Measurements from ENCODE around the gene PDE4B.
"Not testable (repeated sequence)": the region's sequence is repeated elsewhere in the genome, so short reads cannot be mapped to it uniquely, and the experiment has no call there.

PDE4B gene

DNA sequence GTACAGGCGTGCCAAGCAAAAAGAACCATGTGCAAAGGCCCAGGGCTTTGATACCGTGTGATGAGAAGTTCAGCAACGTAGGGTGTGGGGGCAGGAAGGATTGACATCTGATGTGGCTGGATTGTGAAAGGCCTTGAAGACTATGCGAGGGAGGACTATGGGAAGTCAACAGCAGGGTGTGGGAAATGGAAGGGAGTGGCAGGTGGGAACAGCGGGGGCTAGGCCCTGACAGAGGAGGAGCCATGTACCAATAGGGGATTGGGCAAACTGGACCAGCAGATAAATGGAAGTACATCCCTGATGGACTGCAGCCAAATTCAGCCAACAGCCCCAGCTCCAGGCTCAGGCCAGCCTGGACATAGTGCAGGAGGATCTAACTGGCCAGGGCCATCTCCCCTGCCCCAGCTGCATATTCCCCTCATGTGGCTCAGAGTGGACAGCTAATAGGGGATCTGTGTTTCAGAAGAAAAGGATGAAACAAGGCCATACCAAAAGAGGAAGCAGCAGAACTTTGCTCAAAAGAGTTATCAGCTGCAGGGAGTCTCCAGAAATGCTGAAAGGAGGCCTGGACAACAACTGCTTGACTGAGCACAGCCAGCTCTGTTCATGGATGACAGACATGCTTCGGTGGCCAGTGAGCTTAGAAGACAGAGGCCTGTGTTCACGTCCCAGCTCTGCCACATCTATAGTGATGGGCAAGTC lies 601.0 kb downstream of the PDE4B start:
- no peak for DNase-seq (ENCODE audit: low spot score)

DNA sequence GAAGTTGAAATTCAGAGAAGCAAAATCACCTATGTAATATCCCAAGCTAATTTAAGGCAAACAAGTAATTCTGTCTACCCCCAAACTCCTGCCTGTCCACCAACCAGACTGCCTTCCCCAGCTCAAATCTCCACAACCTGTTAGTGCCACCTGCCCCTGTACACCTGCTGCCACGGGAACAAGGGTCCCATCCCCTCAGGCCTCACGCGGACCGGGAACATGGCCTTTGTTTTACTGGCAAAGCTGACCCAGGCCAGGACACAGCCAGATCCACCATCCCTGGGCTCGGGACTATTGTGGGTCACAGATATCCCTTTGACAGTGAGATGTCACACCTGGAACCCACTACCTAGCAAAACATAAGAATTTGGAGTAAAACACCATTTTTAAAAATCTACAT lies 601.9 kb downstream of the PDE4B start:
- DNase-seq (ENCODE audit: low spot score), result no peak

DNA sequence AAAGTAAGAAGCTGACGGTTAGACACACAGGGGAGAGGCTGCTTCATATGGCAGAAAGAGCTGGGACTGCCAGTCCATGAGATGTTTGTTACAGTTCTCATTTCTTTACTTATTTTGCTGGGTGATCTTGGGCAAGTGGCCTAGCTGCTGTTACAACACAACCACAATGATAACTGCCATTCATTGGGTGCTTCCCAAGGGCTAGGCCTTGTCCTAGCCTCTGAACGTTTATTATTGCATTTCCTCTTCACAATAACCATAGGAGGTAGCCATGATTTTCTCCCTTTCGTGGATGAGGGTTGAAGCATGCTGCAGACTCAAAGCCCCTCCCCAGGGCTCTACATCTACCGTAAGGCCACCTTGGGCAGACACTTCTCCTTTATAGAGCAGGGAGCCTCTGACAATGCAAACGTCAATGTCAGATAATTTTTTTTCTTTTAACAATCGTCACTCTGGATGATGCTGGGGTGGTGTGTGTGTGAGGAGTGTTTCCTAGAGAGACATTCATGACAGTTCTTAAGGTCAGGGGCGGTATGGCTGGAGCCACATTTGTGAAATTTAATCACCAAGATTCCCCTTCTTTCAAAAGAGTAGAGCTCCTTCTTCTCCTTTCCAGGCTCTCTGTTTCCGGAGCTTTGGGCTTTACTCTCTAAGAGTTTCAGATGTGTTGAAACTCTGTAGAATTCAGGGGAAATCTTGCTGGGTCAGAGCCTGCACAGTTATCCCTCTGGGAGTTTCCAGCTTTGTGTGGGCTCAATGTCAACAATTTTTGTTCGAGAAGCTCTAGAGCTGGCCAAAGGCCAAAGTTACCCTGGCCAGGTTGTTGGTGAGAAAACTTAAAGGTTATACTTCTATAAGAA lies 602.7 kb downstream of the PDE4B start:
- no peak for DNase-seq (ENCODE audit: low spot score)

DNA sequence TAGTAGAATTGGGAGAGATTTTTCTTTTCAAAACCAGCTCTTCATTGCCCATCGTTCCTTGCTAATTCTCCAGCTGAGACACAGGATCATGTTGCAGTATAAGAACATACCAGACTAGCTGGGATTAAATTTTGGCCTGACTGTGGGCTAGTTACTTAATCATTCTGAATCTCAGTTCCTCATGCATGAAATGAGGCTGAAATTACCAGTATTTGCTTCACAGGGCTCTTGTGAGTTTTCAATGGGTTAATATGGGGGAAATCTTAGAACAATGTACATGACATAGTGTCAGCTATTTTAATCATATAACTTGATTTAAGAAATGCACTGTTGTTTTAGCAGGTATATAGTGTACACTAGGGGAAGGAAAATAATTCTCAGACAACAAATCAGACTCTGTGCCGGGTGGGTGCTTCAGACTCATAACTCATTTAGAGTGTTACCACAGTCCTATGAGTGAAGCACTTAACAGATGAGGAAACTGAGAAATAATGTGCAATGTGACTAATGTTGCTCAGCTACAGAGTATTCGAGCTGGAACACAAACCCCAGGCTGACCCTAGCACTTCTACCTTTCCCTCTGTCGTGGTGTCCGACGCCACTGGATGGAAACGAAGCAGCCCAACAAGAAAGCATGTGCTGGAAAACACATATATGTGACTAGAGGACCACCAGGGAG lies 603.7 kb downstream of the PDE4B start:
- no peak for DNase-seq (ENCODE audit: low spot score)

DNA sequence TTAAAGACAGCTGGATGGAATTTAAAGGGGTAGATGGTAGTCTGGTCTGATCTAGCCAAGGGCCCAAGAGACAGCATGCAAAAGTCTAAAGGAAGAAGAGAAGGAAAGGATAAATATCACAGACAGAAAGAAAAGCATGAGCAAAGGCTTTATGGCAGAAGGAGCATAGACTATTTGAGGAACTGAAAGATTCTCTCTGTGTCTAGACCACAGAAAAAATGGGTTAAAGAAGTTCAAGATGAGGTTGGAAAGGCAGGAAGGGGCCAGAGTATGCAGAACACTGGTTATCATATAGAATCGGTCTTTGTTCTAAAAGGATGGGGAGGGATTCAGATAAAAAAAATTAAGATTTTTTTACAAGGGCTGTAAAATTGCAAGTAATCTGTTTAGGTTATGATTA lies 604.5 kb downstream of the PDE4B start:
- DNase-seq (ENCODE audit: low spot score), result no peak

DNA sequence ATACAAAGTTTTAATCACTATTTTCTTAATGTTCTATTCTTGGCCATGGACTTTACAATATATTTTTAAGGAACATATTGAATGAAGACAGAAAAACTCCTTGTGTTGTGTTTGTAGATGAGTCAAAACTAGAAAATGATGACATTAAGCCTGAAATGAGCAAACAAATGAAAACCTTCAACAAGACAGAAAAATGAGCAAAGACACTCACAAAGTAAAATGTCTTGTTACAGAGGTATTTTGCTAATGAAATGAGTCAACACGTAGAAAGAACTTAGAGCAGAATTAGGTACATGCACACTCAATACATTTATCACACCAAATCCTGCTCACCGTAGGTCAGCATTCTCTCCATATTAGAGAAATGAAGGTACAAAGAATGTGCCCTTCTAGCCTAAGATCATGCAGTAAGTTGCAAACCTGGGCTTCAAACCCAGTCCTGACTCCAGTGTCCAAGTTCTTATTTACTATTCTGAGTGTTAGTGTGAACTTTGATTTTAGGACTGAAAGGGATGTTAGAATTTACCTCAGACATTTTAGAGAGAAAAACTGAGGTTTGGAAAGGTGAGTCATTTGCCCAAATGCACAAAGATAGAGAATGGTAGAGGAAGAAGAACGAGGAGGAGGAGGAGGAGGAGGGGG lies 607.3 kb downstream of the PDE4B start:
- no peak for DNase-seq (ENCODE audit: low spot score)

DNA sequence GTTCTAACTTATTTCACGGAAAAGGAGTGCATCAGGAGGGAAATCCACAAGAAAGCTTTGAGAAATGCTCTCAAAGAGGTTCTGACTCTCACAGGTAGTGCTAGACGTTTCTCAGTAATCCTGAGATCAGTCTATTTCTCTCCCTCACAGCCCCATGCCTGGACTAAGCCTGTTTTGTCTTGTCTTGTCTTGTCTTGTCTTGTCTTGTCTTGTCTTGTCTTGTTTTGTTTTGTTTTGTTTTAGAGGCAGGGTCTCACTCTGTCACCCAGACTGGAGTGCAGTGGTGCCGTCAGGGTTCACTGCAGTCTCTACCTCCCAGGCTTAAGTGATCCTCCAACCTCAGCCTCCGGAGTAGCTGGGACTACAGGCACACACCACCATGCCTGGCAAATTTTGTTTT lies 608.0 kb downstream of the PDE4B start:
- DNase-seq (ENCODE audit: low spot score), result no peak

DNA sequence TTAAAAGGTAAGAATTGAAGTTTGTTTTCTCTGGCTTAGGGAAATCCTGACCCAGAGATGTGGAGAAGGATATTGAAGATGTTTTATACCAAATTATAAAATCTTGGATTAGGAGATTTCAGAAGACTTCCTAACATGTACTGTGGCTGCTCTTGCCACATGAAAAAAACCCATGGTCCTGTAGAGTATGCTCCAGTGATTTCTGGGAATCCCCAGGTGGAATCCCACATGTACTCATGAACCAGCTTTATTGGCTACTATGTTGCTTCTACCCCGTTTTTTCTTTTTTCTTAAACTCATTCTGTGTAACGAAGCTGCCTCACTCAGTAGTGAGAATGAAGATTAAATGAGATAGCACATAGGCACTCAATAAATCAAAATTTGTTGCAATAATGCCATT lies 608.5 kb downstream of the PDE4B start:
- DNase-seq (ENCODE audit: low spot score), result no peak

DNA sequence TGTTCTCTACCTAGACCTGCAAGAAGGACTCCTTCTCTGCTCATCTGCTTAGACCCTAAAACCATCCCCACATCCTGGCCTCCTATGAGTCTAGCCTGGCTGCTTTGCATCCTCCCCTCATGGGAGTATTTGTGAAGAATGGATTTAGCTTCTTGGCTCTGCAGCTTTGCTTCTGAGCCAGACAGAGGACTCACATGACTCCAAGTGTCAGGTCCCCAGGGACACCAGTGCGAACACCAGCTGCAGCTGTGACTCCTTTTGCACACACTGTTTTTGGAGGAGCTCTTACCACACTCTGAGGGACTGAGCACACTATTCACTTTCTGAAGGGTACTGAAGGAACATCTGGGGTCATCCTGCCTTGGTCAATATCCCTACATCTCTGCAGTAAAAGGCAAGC lies 609.5 kb downstream of the PDE4B start:
- no peak for DNase-seq (ENCODE audit: low spot score)

DNA sequence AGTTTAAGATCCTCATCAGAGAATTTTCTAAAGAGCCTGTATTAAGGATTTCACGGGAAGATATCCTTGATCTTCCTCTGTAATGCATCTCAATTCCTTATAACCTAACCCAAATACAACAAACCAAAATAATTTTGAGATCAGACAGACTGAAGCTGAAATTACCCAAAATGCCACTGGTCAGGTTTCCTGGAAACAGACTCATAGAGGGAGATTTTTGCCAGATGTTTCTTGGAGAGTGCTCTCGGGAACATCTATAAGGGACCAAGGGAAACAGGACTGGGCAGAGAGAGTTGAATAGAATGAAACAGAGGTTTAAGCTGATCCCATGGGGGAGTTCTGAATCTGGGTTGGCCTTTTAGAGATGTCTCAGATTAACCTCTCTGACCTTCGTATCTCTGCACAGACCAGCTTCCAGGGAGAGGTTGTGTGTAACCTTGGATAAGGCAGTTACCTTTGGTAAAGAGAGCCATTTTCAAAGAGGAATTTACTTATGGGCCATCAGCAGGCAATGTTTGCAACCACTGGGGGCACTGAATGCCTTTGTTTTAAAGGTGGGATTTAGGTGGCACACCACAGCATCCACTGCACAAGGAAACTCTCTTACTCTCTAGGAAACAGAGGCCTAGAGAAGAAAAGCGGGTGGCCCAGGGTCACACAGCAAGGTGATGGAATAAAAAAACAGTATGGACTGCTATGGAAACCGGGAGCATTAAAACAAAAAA lies 610.5 kb downstream of the PDE4B start:
- no peak for DNase-seq (ENCODE audit: low spot score)

DNA sequence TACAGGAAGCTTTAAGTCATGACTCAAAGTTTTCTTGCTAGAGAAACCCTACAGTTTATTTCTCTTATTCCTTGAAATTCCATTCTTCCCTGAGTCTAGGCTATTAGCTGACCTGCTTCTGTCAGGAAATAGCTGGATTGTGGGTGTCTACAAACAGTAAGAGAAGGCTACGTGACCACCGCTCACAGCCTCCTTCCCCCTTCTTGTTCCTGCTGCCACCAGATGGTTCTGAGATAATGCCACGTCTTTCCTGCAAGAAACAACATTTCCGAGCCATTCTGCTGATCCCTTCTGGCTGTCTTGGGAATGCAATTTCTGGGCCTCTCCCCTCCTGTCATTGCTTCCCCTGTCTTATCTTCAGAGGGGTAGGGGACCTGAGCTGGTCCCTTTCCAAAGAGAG lies 612.4 kb downstream of the PDE4B start:
- DNase-seq (ENCODE audit: low spot score), result no peak

DNA sequence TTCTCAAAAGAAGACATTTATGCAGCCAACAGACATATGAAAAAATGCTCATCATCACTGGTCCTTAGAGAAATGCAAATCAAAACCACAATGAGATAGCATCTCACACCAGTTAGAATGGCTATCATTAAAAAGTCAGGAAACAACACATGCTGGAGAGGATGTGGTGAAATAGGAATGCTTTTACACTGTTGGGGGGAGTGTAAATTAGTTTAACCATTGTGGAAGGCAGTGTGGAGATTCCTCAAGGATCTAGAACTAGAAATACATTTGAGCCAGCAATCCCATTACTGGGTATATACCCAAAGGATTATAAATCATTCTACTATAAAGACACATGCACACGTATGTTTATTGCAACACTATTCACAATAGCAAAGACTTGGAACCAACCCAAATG lies 618.8 kb downstream of the PDE4B start:
- not testable (repeated sequence) for DNase-seq (ENCODE audit: low spot score)

DNA sequence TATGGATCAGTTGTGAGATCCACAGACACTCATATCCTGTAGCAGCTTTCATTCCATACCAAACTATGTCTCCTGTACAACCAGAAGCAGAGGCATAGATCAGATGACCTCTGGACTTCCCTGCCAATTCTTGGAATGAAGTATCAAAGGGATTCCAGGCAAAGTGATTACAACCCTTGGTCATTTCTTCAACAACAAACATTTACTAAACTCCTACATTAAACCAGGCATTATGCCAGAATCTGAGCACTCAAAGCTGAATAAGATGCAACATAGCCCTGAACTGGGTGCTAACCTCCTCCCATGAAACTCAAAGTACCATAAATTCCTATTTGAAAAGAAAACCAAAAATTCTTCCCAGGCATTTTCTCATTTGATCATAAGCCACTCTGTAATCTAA lies 620.0 kb downstream of the PDE4B start:
- no peak for DNase-seq (ENCODE audit: low spot score)

DNA sequence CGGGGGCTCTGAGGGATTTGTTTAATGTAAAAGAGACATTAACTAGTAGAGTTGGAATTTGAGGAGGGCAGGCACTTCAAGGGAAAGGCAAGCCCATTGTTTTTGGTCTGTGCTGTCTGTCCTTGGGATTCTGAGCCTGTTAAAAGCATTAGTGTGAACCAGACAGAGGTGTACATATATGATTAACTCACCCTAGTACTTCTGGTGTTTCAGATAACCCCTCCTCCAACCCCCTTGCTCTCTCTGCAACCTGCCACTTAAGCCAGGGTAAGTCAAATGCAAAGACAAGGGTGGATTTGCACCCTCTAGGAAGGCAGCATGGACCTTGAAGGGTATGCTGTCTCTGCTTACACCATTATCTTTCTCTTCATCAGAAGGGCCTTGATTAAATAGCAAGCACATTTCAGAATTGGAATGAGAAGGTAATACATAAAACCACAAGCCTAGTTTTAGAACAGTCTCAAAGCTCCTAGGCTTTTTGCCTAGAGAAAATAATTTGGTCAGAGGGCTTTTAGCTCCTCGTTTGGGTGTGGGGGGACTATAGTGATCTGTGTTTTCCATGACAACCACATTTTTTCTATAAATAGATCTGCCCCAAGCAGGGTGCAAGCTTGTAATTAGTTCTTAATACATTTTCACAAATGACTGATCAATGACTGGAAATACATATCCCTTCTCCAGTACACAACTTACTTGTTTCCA lies 620.6 kb downstream of the PDE4B start:
- no peak for DNase-seq (ENCODE audit: low spot score)

DNA sequence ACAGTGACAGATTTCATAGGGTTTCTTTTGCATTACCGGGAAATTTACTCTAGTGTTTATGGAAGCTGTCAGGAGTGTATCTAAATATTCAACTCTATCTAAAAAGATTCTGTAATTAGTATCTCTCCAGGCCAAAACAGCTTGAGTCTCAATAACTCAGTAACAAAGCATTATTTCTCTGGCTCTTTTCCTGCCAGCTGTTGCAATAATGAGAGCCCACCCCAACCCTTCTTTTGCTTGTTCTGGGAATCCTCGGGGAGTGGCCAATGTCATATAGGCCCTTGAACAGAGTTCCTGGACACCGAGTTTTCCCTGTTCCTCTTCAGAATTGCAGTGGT lies 621.1 kb downstream of the PDE4B start:
- no peak for DNase-seq (ENCODE audit: low spot score)

DNA sequence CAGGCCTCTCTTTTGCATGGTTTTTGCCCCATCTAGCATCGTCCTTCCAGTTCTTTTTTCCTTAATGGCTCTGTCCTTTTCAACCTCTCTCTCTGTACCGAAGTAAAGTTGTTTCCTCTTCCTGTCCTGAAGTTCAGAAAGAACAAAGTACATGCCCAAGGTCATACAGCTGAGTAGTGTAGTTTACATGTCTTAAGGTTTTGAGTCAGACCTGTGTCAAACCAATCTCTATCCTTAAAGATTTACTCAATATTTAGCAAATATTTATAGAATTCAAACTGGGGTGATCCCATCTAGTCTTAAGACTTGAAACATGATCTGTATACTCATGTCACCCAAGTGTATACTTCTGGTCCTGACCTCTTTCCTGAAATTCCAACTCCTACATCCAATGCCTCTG lies 622.6 kb downstream of the PDE4B start:
- no peak for DNase-seq (ENCODE audit: low spot score)

DNA sequence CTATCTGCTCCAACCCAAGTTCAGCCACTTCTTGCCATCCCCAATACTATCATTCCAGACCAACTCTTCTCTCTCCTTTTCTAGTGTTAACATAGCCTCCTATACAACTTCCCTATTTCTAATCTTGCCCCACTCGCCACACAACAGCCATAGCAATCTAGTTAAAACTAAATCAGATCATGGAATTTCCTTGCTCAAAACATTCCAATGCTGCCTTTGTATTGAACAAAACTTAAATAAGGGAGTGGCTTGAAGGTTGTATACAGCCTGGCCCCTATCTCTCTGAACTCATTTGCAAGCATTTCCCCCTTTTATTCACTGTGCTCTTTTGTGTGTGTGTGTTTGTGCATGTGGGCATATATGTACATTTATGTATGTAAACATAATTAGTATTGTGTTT lies 623.2 kb downstream of the PDE4B start:
- no peak for DNase-seq (ENCODE audit: low spot score)

DNA sequence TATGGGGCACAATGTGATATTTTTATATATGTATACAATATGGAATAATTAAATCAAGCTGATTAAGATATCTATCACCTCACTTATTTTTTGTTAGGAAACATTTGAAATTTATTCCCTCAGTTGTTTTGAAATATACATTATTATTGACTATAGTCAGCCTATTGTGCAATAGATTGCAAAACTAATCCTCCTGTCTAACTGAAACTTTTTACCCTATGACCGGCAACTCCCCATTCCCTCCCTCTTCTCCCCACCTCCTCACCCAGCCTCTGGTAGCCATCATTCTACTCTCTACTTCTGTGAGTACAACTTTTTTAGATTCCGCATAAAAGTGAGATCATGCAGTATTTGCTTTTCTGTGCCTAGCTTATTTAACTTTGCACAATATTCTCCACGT lies 623.6 kb downstream of the PDE4B start:
- no peak for DNase-seq (ENCODE audit: low spot score)

DNA sequence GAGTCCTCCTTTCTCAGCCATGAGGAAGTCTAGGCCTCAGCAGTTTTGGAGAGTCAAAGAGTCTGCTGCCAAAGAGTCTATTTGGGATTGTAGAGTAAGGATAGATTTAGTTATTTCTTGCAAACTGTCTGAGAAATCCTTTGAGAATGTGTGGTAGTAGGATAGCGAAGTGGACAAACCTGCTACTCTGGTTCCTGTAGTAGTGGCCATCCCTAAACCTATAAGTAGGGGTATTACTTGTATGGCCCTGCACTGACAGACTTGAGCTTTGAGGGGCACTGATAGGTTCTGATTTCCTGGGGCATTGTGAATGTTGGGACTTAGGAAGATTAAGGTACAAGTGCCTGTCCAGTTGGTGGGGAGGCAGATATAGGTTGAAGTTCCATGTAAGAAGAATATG lies 625.3 kb downstream of the PDE4B start:
- no peak for DNase-seq (ENCODE audit: low spot score)

DNA sequence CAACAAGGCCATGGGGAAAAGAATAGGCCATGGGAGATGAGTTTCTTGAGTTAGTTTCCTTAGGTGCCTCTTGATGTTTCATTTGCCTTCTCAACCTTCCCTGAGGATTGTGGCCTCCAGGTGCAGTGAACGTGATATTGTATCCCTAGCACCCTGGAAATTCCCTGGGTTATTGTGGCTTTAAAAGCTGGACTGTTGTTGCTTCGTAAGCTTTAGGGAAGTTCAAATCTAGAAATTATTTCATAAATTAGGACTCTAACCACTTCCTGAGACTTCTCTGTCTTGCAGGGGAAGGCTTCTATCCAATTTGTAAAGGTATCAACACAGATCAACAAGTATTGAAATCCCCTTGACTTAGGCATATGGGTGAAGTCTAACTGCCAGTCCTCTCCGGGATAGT lies 627.5 kb downstream of the PDE4B start:
- DNase-seq (ENCODE audit: low spot score), result not testable (repeated sequence)

DNA sequence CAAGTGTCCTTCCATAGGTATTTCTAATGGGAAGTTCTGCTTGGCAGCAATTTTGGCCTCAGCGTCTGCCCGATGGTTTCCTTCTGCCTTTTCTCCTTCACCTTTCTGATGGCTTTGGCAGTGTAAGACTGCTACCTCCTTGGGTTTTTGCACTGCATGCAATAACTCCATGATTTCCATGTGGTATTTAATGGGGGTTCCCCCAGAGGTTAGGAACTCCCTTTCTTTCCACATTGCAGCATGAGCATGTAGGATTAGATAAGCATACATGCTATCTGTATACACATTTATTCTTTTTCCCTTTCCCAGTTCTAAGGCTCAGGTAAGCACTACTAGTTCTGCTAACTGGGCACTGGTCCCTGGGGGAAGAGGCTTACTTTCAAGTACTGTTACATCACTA lies 628.2 kb downstream of the PDE4B start:
- DNase-seq (ENCODE audit: low spot score), result not testable (repeated sequence)

Measured in RKO (cell line).